Cardiac fibroblast (primary cell): ENCODE results near the gene DIP2B.

Source experiments
- DNase-seq, 2 donors: peaks; one replicate each; pipeline versions ENCODE4 v3.0.0 to v3.0.0-alpha.2; 2010; ENCODE audit warnings: low read depth in 2 of 2
- H3K4me3 ChIP-seq, 2 donors: replicated peaks in 1 of 2; 1 replicate in 1 of 2; 2 replicates in 1 of 2; pipeline ENCODE4 v1.5.1; 2011; ENCODE audit warnings: low read depth in 2 of 2, low read length in 2 of 2, mild to moderate bottlenecking in 2 of 2, moderate library complexity in 1 of 2
- CTCF ChIP-seq: IDR thresholded peaks from one replicate; pipeline ENCODE4 v1.5.1; 2011; ENCODE audit warnings: low read depth, mild to moderate bottlenecking, low read length, inconsistent platforms

Gene DIP2B

GRCh38 chr12:50695961-50696360 is 191.2 kb downstream of the DIP2B start:
- DNase-seq: no peak
- no peak for TF ChIP-seq CTCF
- H3K4me3 ChIP-seq: no peak overlapping the region

- no peak for DNase-seq
- TF ChIP-seq CTCF: no peak
- no peak overlapping the region for H3K4me3 ChIP-seq
Measured at GRCh38 chr12:50696931-50697330, 192.1 kb downstream of the DIP2B start.

DNA sequence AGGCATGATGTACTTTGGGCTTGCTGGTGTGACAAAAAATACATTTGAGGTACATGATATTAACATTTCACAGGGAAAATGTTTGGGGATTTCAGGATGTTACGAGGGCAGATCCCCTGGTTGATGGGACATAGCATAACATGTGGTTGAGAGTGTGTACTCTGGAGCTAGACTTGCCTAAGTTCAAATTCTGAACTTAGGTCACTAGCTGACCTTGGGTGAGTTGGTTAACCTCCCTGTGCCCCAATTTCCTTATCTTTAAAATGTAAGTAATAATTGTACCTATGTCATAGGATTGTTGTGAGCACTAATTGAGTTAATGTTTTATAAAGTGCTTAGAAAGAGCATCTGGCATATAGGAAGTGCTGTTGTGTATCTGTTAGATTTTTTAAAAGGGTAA is 194.4 kb downstream of the DIP2B start:
- no peak overlapping the region for H3K4me3 ChIP-seq
- no peak for DNase-seq
- no peak for TF ChIP-seq CTCF

DNA sequence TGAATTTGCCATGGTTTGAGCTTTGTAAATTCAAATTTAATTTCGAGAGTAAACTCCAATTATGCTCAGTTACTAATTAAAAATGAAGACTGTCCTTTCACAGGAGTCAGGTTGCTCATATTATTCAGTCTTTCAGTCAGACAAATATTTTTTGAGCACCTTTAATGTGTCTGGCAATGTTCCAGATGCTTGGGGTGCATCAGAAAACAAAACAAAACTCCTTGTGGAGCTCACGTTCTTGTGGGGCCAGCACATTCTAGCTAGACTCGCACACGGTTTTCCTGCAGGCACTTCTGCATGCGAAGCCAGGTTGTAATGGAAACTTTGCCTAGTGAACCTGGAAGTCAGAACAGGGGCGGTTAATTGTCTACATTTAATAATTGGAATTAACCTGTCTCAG is 195.2 kb downstream of the DIP2B start:
- TF ChIP-seq CTCF: no peak
- no peak for DNase-seq
- no peak overlapping the region for H3K4me3 ChIP-seq

DNA sequence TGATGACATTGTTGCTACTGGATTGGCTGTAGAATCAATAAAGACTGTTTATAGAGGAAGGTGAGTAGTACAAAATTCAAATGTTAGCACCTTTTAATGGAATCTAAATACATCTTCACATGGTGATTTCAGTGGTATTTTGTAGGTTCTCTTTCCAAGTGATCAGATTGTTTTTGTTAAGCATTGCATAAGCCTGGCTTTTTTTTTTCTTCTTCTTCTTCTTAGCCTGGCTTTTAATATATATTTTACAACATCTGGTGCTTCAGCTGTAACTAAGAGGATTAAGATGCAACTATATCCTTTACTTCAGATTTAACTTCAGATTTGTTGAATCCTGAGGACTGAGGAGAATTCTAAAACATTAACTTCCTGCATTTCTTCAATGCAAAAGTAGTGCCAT is 201.8 kb downstream of the DIP2B start:
- DNase-seq: no peak
- H3K4me3 ChIP-seq: no peak overlapping the region
- TF ChIP-seq CTCF: no peak

GRCh38 chr12:50707396-50707795 is 202.6 kb downstream of the DIP2B start:
- no peak overlapping the region for H3K4me3 ChIP-seq
- no peak for DNase-seq
- TF ChIP-seq CTCF: no peak

DNA sequence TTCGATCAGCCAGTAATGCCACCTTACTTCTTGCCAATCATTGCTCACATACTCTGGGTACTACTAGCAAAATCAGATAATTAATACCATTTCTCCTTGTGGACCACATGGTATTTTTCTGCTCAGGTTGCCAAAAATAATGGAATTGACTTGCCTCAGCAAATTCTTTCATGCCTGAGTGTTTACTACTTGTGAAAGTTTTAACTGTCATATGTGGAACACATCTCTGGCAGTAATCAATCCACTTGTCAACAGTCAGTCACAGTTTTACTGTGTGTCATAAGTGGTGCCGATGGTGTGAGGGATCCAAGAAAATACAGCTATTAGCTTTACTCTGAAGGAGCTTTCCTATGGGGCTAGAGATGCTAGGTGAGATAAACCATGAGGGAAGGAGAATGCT is 203.8 kb downstream of the DIP2B start:
- no peak overlapping the region for H3K4me3 ChIP-seq
- no peak for TF ChIP-seq CTCF
- no peak for DNase-seq
